HEK293 (cell line): ENCODE data around the gene XPR1.

Experiments
- CTCF ChIP-seq: fragments of 450-650 bp; formaldehyde crosslinking; IDR thresholded peaks from 2 replicates; pipeline ENCODE4 v1.5.1; 2016; ENCODE audit warnings: missing biosample characterization, missing genetic modification characterization
- EGR2 ChIP-seq: fragments of 450-650 bp; formaldehyde crosslinking; IDR thresholded peaks from 2 replicates; pipeline ENCODE4 v1.5.1; 2016; ENCODE audit warnings: low read depth, missing biosample characterization, missing genetic modification characterization
- KLF10 ChIP-seq: fragments of 450-650 bp; IDR thresholded peaks from 2 replicates; pipeline ENCODE4 v1.5.1; 2018; ENCODE audit warnings: missing biosample characterization, mild to moderate bottlenecking, missing genetic modification characterization
- PRDM10 ChIP-seq: fragments of 450-650 bp; formaldehyde crosslinking; IDR thresholded peaks from 2 replicates; pipeline ENCODE4 v1.5.1; 2016; ENCODE audit warnings: missing biosample characterization, missing genetic modification characterization
- REST ChIP-seq: fragments of 450-650 bp; formaldehyde crosslinking; IDR thresholded peaks from 2 replicates; pipeline ENCODE4 v1.5.1; 2016; ENCODE audit warnings: missing biosample characterization, missing genetic modification characterization
- YY1 ChIP-seq: fragments of 450-650 bp; formaldehyde crosslinking; IDR thresholded peaks from 2 replicates; pipeline ENCODE4 v1.5.1; 2018; ENCODE audit warnings: missing biosample characterization, missing genetic modification characterization
- ZBTB20 ChIP-seq: fragments of 450-650 bp; formaldehyde crosslinking; IDR thresholded peaks from 2 replicates; pipeline ENCODE4 v1.5.1; 2016; ENCODE audit warnings: missing biosample characterization, missing genetic modification characterization
- ZBTB21 ChIP-seq: fragments of 450-650 bp; formaldehyde crosslinking; IDR thresholded peaks from 2 replicates; pipeline ENCODE4 v1.5.1; 2017; ENCODE audit warnings: missing biosample characterization, missing genetic modification characterization
- ZBTB44 ChIP-seq: fragments of 450-650 bp; IDR thresholded peaks from 2 replicates; pipeline ENCODE4 v1.5.1; 2018; ENCODE audit warnings: missing biosample characterization, mild to moderate bottlenecking, missing genetic modification characterization
- ZNF350 ChIP-seq: fragments of 450-650 bp; formaldehyde crosslinking; IDR thresholded peaks from 2 replicates; pipeline ENCODE4 v1.5.0; 2017; ENCODE audit warnings: missing biosample characterization, mild to moderate bottlenecking, missing genetic modification characterization
- ZNF362 ChIP-seq: fragments of 450-650 bp; formaldehyde crosslinking; IDR thresholded peaks from 2 replicates; pipeline ENCODE4 v1.5.1; 2016; ENCODE audit warnings: missing biosample characterization, missing genetic modification characterization
- ZNF513 ChIP-seq: fragments of 450-650 bp; IDR thresholded peaks from 2 replicates; pipeline ENCODE4 v1.5.1; 2018; ENCODE audit warnings: missing biosample characterization, missing genetic modification characterization
- ZNF701 ChIP-seq: fragments of 450-650 bp; formaldehyde crosslinking; IDR thresholded peaks from 2 replicates; pipeline ENCODE4 v1.5.1; 2016; ENCODE audit warnings: missing biosample characterization, missing genetic modification characterization

- TF ChIP-seq YY1 (tag by site-specific recombination) (no peak), ZNF701 (no peak), CTCF (tag by site-specific recombination) (no peak), REST (no peak), KLF10 (tag by site-specific recombination) (no peak), ZNF350 (tag by site-specific recombination) (no peak), ZNF362 (tag by site-specific recombination) (no peak), EGR2 (no peak), ZBTB20 (tag by site-specific recombination) (no peak), ZBTB44 (tag by site-specific recombination) (no peak), ZNF513 (tag by site-specific recombination) (no peak), ZBTB21 (no peak), PRDM10 (tag by site-specific recombination) (no peak)
These were observed 274.1 kb downstream of the XPR1 start for GRCh38 chr1:180905927-180906326.
